ENCODE measurements around the gene CHIC2.

GRCh38 chr4:54110019-54110416, 45.6 kb upstream of the CHIC2 start:
- TF ChIP-seq POLR2A (IDR thresholded peaks at IDR 0.05; ENCODE audit: low read depth, low read length) (no peak), POLR2AphosphoS5 (IDR thresholded peaks at IDR 0.05; ENCODE audit: low read depth, low read length) (no peak), TAF1 (IDR thresholded peaks at IDR 0.05; ENCODE audit: low read depth, low read length) (no peak), SPI1 (IDR thresholded peaks at IDR 0.05; ENCODE audit: low read depth, low read length) (no peak), PAX5 (IDR thresholded peaks at IDR 0.05; ENCODE audit: insufficient read depth, low read length, severe bottlenecking) (no peak), POU2F2 (IDR thresholded peaks at IDR 0.05; ENCODE audit: low read depth, low read length) (no peak)
